Measurements from ENCODE around the gene CTNNBL1.

DNA sequence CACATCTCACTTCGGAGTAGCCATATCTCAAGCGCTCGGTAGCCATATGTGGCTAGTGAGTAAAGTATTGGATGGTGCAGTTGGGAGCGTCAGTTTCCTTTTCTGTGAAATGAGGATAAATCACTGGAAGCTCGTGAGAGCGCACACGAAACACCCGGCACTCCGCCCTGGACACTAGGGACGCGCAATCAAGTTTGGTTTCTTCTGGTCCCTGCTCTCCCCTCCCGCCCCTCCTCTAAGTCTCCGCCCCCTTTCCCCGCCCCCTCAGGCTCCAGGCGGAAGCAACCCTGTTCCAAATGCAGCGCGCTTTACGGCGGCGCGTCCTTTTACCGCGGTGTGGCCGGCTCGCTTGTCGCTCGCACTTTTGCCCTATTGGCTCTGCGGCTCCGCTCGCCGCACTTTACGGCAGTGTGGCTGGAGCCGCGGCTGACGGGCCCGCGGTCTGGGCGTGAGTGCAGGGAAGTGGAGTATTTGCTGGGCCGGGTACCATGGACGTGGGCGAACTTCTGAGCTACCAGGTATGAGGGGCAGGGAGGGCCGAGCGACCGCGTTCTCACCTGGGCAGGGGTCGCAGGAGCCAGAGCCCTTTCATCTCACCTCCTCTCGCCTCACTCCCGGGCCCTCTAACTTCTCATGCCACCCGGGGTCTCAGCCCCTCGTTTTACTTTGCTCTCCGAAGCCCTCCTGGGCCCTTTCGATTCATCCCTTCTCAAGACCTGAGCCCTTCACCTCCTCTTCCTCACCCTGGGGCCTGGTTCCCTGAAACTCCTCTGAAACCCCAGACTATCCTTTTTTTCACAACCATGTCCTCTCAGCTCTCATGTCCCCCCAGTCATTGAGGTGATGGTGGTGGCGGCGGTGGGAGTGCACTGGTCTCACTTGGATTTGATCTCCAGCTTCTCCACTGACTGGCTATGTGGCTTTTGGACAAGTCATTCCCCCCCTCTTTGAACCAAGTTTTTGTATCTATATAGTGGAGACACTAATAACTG lies at the start of gene CTNNBL1:
- TF ChIP-seq, protein P1, sequence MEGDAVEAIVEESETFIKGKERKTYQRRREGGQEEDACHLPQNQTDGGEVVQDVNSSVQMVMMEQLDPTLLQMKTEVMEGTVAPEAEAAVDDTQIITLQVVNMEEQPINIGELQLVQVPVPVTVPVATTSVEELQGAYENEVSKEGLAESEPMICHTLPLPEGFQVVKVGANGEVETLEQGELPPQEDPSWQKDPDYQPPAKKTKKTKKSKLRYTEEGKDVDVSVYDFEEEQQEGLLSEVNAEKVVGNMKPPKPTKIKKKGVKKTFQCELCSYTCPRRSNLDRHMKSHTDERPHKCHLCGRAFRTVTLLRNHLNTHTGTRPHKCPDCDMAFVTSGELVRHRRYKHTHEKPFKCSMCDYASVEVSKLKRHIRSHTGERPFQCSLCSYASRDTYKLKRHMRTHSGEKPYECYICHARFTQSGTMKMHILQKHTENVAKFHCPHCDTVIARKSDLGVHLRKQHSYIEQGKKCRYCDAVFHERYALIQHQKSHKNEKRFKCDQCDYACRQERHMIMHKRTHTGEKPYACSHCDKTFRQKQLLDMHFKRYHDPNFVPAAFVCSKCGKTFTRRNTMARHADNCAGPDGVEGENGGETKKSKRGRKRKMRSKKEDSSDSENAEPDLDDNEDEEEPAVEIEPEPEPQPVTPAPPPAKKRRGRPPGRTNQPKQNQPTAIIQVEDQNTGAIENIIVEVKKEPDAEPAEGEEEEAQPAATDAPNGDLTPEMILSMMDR (IDR thresholded peaks at IDR 0.05) = no peak
- TF ChIP-seq TCF7L2 (IDR thresholded peaks at IDR 0.05; ENCODE audit: low read depth, low read length) (peak; percentile 14; the same call in 1 of the 2 replicates), POLR2AphosphoS5 (IDR thresholded peaks at IDR 0.05; ENCODE audit: low read depth, low read length) (peak; percentile 74)
- TF ChIP-seq, protein P2, sequence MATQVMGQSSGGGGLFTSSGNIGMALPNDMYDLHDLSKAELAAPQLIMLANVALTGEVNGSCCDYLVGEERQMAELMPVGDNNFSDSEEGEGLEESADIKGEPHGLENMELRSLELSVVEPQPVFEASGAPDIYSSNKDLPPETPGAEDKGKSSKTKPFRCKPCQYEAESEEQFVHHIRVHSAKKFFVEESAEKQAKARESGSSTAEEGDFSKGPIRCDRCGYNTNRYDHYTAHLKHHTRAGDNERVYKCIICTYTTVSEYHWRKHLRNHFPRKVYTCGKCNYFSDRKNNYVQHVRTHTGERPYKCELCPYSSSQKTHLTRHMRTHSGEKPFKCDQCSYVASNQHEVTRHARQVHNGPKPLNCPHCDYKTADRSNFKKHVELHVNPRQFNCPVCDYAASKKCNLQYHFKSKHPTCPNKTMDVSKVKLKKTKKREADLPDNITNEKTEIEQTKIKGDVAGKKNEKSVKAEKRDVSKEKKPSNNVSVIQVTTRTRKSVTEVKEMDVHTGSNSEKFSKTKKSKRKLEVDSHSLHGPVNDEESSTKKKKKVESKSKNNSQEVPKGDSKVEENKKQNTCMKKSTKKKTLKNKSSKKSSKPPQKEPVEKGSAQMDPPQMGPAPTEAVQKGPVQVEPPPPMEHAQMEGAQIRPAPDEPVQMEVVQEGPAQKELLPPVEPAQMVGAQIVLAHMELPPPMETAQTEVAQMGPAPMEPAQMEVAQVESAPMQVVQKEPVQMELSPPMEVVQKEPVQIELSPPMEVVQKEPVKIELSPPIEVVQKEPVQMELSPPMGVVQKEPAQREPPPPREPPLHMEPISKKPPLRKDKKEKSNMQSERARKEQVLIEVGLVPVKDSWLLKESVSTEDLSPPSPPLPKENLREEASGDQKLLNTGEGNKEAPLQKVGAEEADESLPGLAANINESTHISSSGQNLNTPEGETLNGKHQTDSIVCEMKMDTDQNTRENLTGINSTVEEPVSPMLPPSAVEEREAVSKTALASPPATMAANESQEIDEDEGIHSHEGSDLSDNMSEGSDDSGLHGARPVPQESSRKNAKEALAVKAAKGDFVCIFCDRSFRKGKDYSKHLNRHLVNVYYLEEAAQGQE (IDR thresholded peaks at IDR 0.05; ENCODE audit: insufficient read depth in 1 of 2, low read depth in 2 of 2, low read length in 1 of 2) = 0 out of 4 replicates have a peak, but pooled peaks of 1 of the 2 experiments have one; percentile 29

Data from Panc1 (cell line).